GM19238 (cell line): ENCODE results near the gene AR.

ENCODE experiments used
- DNase-seq: peaks from one replicate; pipeline ENCODE4 v3.0.0; 2011; ENCODE audit warnings: low spot score; ENCODE audit not compliant: insufficient read length

AR gene

GRCh38 chrX:67564475-67564874, 20.7 kb downstream of the AR start:
- DNase-seq = no peak

- no peak for DNase-seq
Observed at GRCh38 chrX:67568769-67569168, 24.9 kb downstream of the AR start.

- DNase-seq = no peak
Observed at GRCh38 chrX:67570839-67571238, 27.0 kb downstream of the AR start.

GRCh38 chrX:67574696-67575095, 30.9 kb downstream of the AR start:
- no peak for DNase-seq

- no peak for DNase-seq
Observed at GRCh38 chrX:67582436-67582835, 38.6 kb downstream of the AR start.

- DNase-seq = no peak
Observed at GRCh38 chrX:67583171-67583570, 39.4 kb downstream of the AR start.

- DNase-seq = no peak
Observed at GRCh38 chrX:67585401-67585800, 41.6 kb downstream of the AR start.

- no peak for DNase-seq
Observed at GRCh38 chrX:67587946-67588624, 44.3 kb downstream of the AR start.

- DNase-seq = no peak
Observed at GRCh38 chrX:67596839-67597790, 53.3 kb downstream of the AR start.

GRCh38 chrX:67599532-67599931, 55.7 kb downstream of the AR start:
- DNase-seq = no peak

- no peak for DNase-seq
Observed at GRCh38 chrX:67601771-67602170, 58.0 kb downstream of the AR start.

GRCh38 chrX:67604979-67605703, 61.3 kb downstream of the AR start:
- DNase-seq = no peak

- DNase-seq = no peak
Observed at GRCh38 chrX:67607466-67607865, 63.6 kb downstream of the AR start.

- no peak for DNase-seq
Observed at GRCh38 chrX:67610282-67610681, 66.5 kb downstream of the AR start.

GRCh38 chrX:67612231-67612630, 68.4 kb downstream of the AR start:
- DNase-seq = no peak

- DNase-seq = no peak
Observed at GRCh38 chrX:67613366-67613765, 69.5 kb downstream of the AR start.

- DNase-seq = no peak
Observed at GRCh38 chrX:67613996-67614395, 70.2 kb downstream of the AR start.

- no peak for DNase-seq
Observed at GRCh38 chrX:67614423-67614822, 70.6 kb downstream of the AR start.

- no peak for DNase-seq
Observed at GRCh38 chrX:67619253-67619652, 75.4 kb downstream of the AR start.

- DNase-seq = no peak
Observed at GRCh38 chrX:67622053-67622585, 78.3 kb downstream of the AR start.

GRCh38 chrX:67624325-67624724, 80.5 kb downstream of the AR start:
- no peak for DNase-seq

GRCh38 chrX:67635424-67635823, 91.6 kb downstream of the AR start:
- DNase-seq = no peak
